AG10803 (cell line): ENCODE results near the gene KAT2A.

Source experiments
- DNase-seq: peaks from one replicate; pipeline ENCODE4 v3.0.0; 2010; ENCODE audit warnings: low read depth
- H3K4me3 ChIP-seq: 2 replicates; pipeline ENCODE4 v1.5.1; 2011; ENCODE audit warnings: mild to moderate bottlenecking, low read length, control low read depth
- TF ChIP-seq, protein P1 (sequence below): conservative IDR thresholded peaks from 2 replicates; pipeline ENCODE4 v1.5.1; 2011; ENCODE audit warnings: mild to moderate bottlenecking, low read length, control low read depth, inconsistent platforms

KAT2A gene

DNA sequence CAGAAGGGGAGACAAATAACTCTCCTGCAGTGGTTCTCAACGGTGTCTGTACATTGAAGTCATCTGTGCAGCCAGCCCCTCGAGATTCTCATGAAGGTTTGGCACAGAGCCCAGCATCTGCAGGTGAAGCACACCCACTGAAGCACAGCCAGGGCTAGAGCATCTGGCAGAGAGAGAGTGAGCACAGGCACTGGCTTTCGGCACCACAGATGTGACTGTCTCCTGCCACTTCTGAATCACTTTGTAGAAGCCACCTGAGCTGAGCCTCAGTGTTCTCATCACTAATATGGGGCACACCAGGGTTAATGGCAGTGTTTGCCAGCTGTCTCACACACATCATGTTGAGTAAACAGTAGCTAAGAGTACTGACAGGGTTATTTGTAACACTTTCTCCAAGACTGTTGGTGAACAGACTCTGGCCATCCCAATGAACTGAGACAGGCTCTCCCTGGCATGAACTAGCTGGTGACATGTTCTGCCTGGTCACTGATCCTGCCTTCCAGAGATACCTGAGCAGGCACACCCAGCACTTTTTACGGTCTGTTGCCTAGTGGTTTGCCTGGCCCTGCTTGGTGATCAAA lies 12.4 kb upstream of the KAT2A start:
- TF ChIP-seq, protein P1, sequence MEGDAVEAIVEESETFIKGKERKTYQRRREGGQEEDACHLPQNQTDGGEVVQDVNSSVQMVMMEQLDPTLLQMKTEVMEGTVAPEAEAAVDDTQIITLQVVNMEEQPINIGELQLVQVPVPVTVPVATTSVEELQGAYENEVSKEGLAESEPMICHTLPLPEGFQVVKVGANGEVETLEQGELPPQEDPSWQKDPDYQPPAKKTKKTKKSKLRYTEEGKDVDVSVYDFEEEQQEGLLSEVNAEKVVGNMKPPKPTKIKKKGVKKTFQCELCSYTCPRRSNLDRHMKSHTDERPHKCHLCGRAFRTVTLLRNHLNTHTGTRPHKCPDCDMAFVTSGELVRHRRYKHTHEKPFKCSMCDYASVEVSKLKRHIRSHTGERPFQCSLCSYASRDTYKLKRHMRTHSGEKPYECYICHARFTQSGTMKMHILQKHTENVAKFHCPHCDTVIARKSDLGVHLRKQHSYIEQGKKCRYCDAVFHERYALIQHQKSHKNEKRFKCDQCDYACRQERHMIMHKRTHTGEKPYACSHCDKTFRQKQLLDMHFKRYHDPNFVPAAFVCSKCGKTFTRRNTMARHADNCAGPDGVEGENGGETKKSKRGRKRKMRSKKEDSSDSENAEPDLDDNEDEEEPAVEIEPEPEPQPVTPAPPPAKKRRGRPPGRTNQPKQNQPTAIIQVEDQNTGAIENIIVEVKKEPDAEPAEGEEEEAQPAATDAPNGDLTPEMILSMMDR, result no peak
- no peak overlapping the region for H3K4me3 ChIP-seq
- DNase-seq, result no peak

DNA sequence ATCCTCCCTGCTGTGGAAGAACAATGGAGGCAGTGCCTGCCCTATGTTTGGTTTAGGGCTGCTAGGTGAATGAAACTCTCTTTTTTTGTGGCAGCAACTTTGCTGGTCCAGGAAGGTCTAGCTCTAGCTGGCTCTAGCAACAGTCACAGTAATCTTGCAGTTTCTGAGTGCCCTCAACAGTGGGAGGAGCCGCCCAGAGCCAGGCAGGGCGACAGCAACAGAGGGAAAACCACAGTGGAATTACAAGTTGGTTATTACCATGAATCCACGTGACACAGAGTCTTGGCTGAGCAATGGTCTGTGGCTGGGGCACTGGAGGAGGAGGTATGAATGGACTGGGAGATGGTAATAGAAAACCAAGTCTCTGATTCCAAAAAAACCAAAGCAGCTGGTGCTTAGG lies 11.8 kb upstream of the KAT2A start:
- TF ChIP-seq, protein P1, result no peak
- H3K4me3 ChIP-seq, result no peak overlapping the region
- peak; percentile 87 for DNase-seq

DNA sequence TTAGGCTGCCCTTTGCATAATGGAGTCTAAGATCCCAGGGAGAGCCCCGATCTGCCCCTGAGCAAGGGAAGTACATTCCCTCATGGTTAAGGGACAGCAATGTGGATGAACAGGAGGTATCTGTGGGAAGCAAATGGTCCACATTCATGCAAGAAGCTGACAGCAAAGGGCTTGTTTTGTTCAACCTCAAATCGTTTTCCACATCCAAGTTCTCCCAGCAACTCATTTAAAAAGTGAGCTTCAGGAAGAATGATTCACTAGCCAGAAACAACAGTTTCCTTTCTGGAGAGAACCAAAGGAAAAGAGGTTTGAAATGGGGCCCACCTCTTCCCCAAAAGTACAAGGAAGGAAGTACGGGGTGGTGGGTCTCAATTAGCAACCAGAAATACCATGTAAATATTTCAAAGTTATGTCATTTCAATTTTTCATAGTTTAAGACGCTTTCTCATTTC lies 10.8 kb upstream of the KAT2A start:
- H3K4me3 ChIP-seq, result no peak overlapping the region
- peak; percentile 29 for DNase-seq
- TF ChIP-seq, protein P1, result no peak

DNA sequence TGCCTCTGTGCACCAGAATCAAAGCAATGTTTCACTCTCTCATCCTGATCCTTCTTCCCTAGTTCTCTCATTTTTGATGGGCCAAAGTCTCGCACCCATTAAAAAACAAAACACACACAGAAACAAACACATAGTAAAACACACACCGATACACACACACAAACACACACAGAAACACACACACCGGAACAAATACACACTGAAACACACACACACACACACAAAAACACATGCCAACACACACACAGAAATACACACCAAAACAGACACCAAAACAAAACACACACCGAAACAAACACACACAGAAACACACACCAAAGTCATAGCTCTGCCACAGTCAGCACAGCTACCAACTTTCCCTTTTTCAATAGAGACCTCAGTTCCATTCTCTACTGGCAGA lies 10.1 kb upstream of the KAT2A start:
- TF ChIP-seq, protein P1, result no peak
- no peak for DNase-seq
- no peak overlapping the region for H3K4me3 ChIP-seq

DNA sequence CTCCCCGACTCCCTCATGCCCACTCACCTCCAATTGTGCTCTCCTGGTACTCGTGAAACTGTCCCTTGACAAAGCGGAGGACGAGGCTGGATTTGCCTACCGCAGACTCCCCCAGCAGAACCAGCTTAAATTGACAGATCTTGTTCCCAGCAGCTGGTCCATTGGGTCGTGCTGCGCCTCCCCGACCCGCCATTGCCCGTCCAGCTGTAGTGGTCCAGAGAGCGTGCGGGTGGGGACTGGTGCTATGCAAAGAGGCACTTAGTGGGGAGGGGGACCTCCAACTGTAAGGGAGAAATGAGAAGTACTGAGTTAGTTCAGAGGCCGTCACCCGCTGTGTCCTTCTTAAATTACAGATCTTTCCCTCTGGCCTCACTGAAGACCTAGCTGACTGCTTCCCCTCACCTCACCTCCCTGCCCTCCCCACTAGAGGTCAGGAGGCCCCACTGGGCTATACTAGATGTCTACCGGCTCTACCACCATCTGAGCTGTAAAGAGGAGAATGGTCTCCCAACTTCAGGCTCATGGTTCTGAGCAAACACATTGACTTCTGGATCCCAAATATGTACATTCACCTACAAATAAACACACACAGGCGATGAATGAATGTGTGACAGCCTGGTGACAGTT lies 9.3 kb upstream of the KAT2A start:
- DNase-seq, result no peak
- TF ChIP-seq, protein P1, result no peak

DNA sequence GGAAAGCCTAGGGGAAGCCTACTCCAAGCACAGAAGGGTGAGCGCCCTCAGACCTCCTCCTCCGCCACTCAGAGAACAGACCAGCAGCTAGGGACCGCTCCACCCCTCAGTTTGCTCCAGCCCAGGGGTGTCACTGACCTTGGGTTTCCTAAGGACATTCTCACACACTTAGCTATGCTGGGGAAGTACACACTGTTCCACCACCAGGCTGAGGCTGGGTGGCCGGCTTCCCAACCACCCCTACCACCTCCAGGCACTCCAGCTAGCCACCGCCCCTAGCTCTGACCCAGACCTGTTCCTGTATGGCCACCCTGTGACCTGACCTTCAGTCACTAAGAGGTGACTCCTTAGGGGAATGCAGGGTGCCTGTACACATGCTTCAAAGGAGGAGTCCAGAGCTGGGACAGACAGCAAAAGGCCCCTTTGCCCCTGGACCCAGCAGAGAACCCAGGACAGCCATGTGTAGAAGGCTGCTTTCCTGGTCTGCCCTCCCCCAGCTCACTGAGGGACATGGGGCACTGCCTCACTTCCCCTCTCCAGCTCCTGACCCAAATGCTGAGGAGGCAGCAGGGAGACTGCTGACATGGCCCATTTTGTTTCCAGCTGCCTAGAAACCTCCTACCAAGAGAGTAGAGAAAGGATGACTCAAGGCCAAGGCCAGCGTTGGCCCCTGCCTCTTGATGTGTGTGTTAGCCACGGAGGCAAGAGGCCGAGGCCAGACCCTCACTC lies 8.1 kb upstream of the KAT2A start:
- TF ChIP-seq, protein P1, result no peak
- H3K4me3 ChIP-seq, result no peak overlapping the region
- no peak for DNase-seq

More for the DNA sequence above, 9.3 kb upstream of the KAT2A start:
- no peak overlapping the region for H3K4me3 ChIP-seq
